OCI-LY3 (cell line): Measurements from ENCODE around the gene TXNDC12.

ENCODE experiments used
- EZH2phosphoT487 ChIP-seq: fragments of 200-600 bp; shearing (Covaris generic); IDR thresholded peaks from 2 replicates; pipeline ENCODE4 v1.6.1; 2018; ENCODE audit warnings: antibody characterized with exemption, mixed run types, low read depth
- TF ChIP-seq, protein P1 (sequence below): fragments of 200-600, 300-600 bp; sonication (generic); IDR thresholded peaks from 2 replicates; pipeline ENCODE4 v1.5.1; 2014; ENCODE audit warnings: antibody characterized with exemption, low read length, low read depth

- TF ChIP-seq, protein P1, sequence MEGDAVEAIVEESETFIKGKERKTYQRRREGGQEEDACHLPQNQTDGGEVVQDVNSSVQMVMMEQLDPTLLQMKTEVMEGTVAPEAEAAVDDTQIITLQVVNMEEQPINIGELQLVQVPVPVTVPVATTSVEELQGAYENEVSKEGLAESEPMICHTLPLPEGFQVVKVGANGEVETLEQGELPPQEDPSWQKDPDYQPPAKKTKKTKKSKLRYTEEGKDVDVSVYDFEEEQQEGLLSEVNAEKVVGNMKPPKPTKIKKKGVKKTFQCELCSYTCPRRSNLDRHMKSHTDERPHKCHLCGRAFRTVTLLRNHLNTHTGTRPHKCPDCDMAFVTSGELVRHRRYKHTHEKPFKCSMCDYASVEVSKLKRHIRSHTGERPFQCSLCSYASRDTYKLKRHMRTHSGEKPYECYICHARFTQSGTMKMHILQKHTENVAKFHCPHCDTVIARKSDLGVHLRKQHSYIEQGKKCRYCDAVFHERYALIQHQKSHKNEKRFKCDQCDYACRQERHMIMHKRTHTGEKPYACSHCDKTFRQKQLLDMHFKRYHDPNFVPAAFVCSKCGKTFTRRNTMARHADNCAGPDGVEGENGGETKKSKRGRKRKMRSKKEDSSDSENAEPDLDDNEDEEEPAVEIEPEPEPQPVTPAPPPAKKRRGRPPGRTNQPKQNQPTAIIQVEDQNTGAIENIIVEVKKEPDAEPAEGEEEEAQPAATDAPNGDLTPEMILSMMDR, result no peak
- no peak for TF ChIP-seq EZH2phosphoT487
These were observed 47.5 kb upstream of the TXNDC12 start for GRCh38 chr1:52102336-52103013.
